IMR-90 (cell line): ENCODE measurements around the gene DAPK1. TPM values are rescaled to one million over a fixed set of nuclear protein-coding genes. Genes with fewer than 3 reads are reported as not detected.

Experiments
- ATAC-seq: fragments of 200-7000 bp; cut with Tn5 transposase; 2 replicates; pipeline ENCODE4 v1.9.1; 2020; ENCODE audit warnings: low read depth, mild to moderate bottlenecking, moderate library complexity
- BruUV-seq: library from RNA; stranded (reverse); fragments of 400-500 nt; replicated peaks from 2 replicates; lab custom pipeline; 2021; lab: Mats Ljungman, UMichigan
- CTCF ChIA-PET: fragments of 300-600 bp; formaldehyde crosslinking; extraction: SDS; loops from one replicate; lab custom pipeline; 2021; ENCODE audit warnings: antibody characterized with exemption; lab: Yijun Ruan, JAX
- POLR2A ChIA-PET: fragments of 300-600 bp; sonication (Branson Sonifier 250); formaldehyde crosslinking; loops from one replicate; lab custom pipeline; 2022; ENCODE audit warnings: antibody characterized with exemption; ENCODE audit not compliant: unreplicated experiment; lab: Charles Lee
- DNase-seq: peaks from one replicate; pipeline ENCODE4 v3.0.0; 2013
- H2AFZ ChIP-seq: replicated peaks from 2 replicates; pipeline ENCODE3; 2013; ENCODE audit warnings: low read length, mild to moderate bottlenecking; ENCODE audit not compliant: poor library complexity
- H2AK5ac ChIP-seq: 2 replicates; pipeline ENCODE4 v1.6.1; 2013; ENCODE audit warnings: low read depth, low read length, inconsistent platforms
- H2AK9ac ChIP-seq: replicated peaks from 2 replicates; pipeline ENCODE3; 2013; ENCODE audit warnings: mild to moderate bottlenecking, low read depth, low read length, moderate library complexity; ENCODE audit not compliant: poor library complexity
- H2BK120ac ChIP-seq: 2 replicates; pipeline ENCODE4 v1.6.1; 2013; ENCODE audit warnings: low read depth, low read length, inconsistent platforms
- H2BK15ac ChIP-seq: 3 replicates; pipeline ENCODE4 v1.6.1; 2013; ENCODE audit warnings: low read depth, low read length, inconsistent platforms
- H2BK20ac ChIP-seq: 2 replicates; pipeline ENCODE4 v1.6.1; 2013; ENCODE audit warnings: low read depth, mild to moderate bottlenecking, inconsistent platforms, low read length, moderate library complexity
- H2BK5ac ChIP-seq: 2 replicates; pipeline ENCODE4 v1.6.1; 2013; ENCODE audit warnings: mild to moderate bottlenecking, low read depth, low read length, inconsistent platforms; ENCODE audit not compliant: poor library complexity, severe bottlenecking
- H3K14ac ChIP-seq: replicated peaks from 2 replicates; pipeline ENCODE4 v1.6.1; 2013; ENCODE audit warnings: low read depth, low read length, inconsistent platforms
- H3K18ac ChIP-seq: 2 replicates; pipeline ENCODE4 v1.6.1; 2013; ENCODE audit warnings: low read depth, low read length, control low read depth
- H3K23ac ChIP-seq: 2 replicates; pipeline ENCODE4 v1.6.1; 2013; ENCODE audit warnings: low read depth, low read length, inconsistent platforms
- H3K27ac ChIP-seq: 2 replicates; pipeline ENCODE4 v1.5.1; 2013; ENCODE audit warnings: mild to moderate bottlenecking, control low read depth, low read length; ENCODE audit not compliant: insufficient read depth
- H3K27me3 ChIP-seq: 2 replicates; pipeline ENCODE4 v1.6.1; 2013; ENCODE audit warnings: low read length; ENCODE audit not compliant: control insufficient read depth, insufficient read depth
- H3K36me3 ChIP-seq: 2 replicates; pipeline ENCODE4 v1.6.1; 2013; ENCODE audit warnings: low read length, mixed read lengths; ENCODE audit not compliant: control insufficient read depth, insufficient read depth
- H3K4ac ChIP-seq: 2 replicates; pipeline ENCODE4 v1.6.1; 2013; ENCODE audit warnings: low read depth, low read length, inconsistent platforms
- H3K4me1 ChIP-seq: 2 replicates; pipeline ENCODE4 v1.6.1; 2013; ENCODE audit warnings: low read length, mixed read lengths; ENCODE audit not compliant: control insufficient read depth, insufficient read depth
- H3K4me2 ChIP-seq: 2 replicates; pipeline ENCODE4 v1.6.1; 2013; ENCODE audit warnings: low read depth, mild to moderate bottlenecking, control low read depth, low read length, moderate library complexity
- H3K4me3 ChIP-seq: 2 replicates; pipeline ENCODE4 v1.5.1; 2013; ENCODE audit warnings: low read depth, mild to moderate bottlenecking, control low read depth, low read length, moderate library complexity; ENCODE audit not compliant: insufficient read depth
- H3K56ac ChIP-seq: 2 replicates; pipeline ENCODE4 v1.6.1; 2013; ENCODE audit warnings: low read length, inconsistent platforms; ENCODE audit not compliant: insufficient read depth; ENCODE audit errors: extremely low read depth
- H3K79me1 ChIP-seq, 2 experiments: 2 replicates each; pipeline ENCODE4 v1.6.1; 2013; ENCODE audit warnings: low read length in 2 of 2, inconsistent platforms in 1 of 2, low read depth in 1 of 2
- H3K9ac ChIP-seq: 2 replicates; pipeline ENCODE4 v1.6.1; 2013; ENCODE audit warnings: low read depth, low read length, control low read depth
- H3K9me1 ChIP-seq: 2 replicates; pipeline ENCODE4 v1.6.1; 2013; ENCODE audit warnings: low read length, inconsistent platforms; ENCODE audit not compliant: insufficient read depth
- H3K9me3 ChIP-seq: 2 replicates; pipeline ENCODE4 v1.6.1; 2013; ENCODE audit warnings: low read length; ENCODE audit not compliant: control insufficient read depth, insufficient read depth
- H4K20me1 ChIP-seq: 2 replicates; pipeline ENCODE4 v1.6.1; 2013; ENCODE audit warnings: low read length, inconsistent platforms; ENCODE audit not compliant: insufficient read depth
- H4K5ac ChIP-seq: 2 replicates; pipeline ENCODE4 v1.6.1; 2013; ENCODE audit warnings: mild to moderate bottlenecking, low read depth, low read length, control low read depth
- H4K8ac ChIP-seq, 2 experiments: 2 replicates each; pipeline ENCODE4 v1.6.1; 2013; ENCODE audit warnings: low read depth in 2 of 2, low read length in 2 of 2, control low read depth in 1 of 2, inconsistent platforms in 1 of 2
- H4K91ac ChIP-seq: 2 replicates; pipeline ENCODE4 v1.6.1; 2013; ENCODE audit warnings: low read depth, low read length, inconsistent platforms; ENCODE audit not compliant: insufficient read depth
- CHD1 ChIP-seq: IDR thresholded peaks from 2 replicates; pipeline ENCODE4 v1.6.1; 2012; ENCODE audit warnings: low read depth, low read length, improper control_type of control experiment
- ELK1 ChIP-seq: fragments of 150-350 bp; IDR thresholded peaks from 2 replicates; pipeline ENCODE4 v1.6.1; 2016; ENCODE audit warnings: low read depth, mild to moderate bottlenecking, low read length, moderate library complexity, borderline replicate concordance
- MAFK ChIP-seq: IDR thresholded peaks from 2 replicates; pipeline ENCODE4 v1.6.1; 2012; ENCODE audit warnings: low read depth, low read length, improper control_type of control experiment
- NFE2L2 ChIP-seq: fragments of 150-350 bp; IDR thresholded peaks from 2 replicates; pipeline ENCODE4 v1.6.1; 2016; ENCODE audit warnings: low read depth, mild to moderate bottlenecking, low read length
- RAD21 ChIP-seq: IDR thresholded peaks from 2 replicates; pipeline ENCODE4 v1.6.1; 2012; ENCODE audit warnings: low read length, improper control_type of control experiment
- RCOR1 ChIP-seq: IDR thresholded peaks from 2 replicates; pipeline ENCODE4 v1.6.1; 2012; ENCODE audit warnings: mild to moderate bottlenecking, low read length, improper control_type of control experiment; ENCODE audit not compliant: insufficient replicate concordance
- RFX5 ChIP-seq: IDR thresholded peaks from 2 replicates; pipeline ENCODE4 v1.8.0; 2012; ENCODE audit warnings: low read depth, mild to moderate bottlenecking, low read length, moderate library complexity
- SMC3 ChIP-seq: fragments of 150-350 bp; IDR thresholded peaks from 2 replicates; pipeline ENCODE4 v1.6.1; 2016; ENCODE audit warnings: low read depth, mild to moderate bottlenecking, antibody characterized with exemption, low read length, moderate library complexity
- USF2 ChIP-seq: fragments of 150-350 bp; IDR thresholded peaks from 2 replicates; pipeline ENCODE4 v1.6.1; 2017; ENCODE audit warnings: mild to moderate bottlenecking, antibody characterized with exemption, low read length, low read depth
- WGBS, 2 experiments: methylation state at CpG; one replicate each; pipeline versions ENCODE4 v1.1.5 to v1.1.7; 2013; ENCODE audit warnings: missing lambda C conversion rate in 2 of 2; ENCODE audit not compliant: insufficient read length in 1 of 2; ENCODE audit errors: extremely low coverage in 2 of 2; 5-methylcytosine and 5-hydroxymethylcytosine counted together
- dilution Hi-C: fragments of 300-500 bp; cut with HindIII; formaldehyde crosslinking; loops from one replicate; pipeline ENCODE4 v1.14.3; 2018; ENCODE audit warnings: low sequenced_read_pairs; ENCODE audit not compliant: unreplicated experiment
- in situ Hi-C: fragments of 300-500 bp; cut with MboI; formaldehyde crosslinking; loops from 3 replicates; pipeline ENCODE4 v1.14.3; 2019; ENCODE audit warnings: low sequenced_read_pairs, inconsistent platforms, mixed read lengths
- intact Hi-C: fragments of 100-400 bp; cut with micrococcal nuclease; formaldehyde crosslinking; loops from 2 replicates; pipeline ENCODE4 v1.10.0; 2022
- polyA plus RNA-seq, 3 experiments: library from polyadenylated mRNA; depleted of rRNA; stranded (reverse); fragments of >200 nt; gene quantifications; 2 replicates each; pipeline ENCODE4 v1.2.3, GENCODE V29; 2012; ENCODE audit warnings: low replicate concordance in 1 of 3
- total RNA-seq: library from RNA; depleted of rRNA; stranded (reverse); fragments of >200 nt; gene quantifications from 2 replicates; pipeline ENCODE4 v1.2.3, GENCODE V29; 2012
- TF ChIP-seq, protein P1 (sequence below): conservative IDR thresholded peaks from 2 replicates; pipeline ENCODE4 v1.5.1; 2012; ENCODE audit warnings: mild to moderate bottlenecking, low read depth, low read length, improper control_type of control experiment

The DAPK1 gene
- total and polyA plus RNA-seq, 2 of the 4 experiments (the other 2 are of a cell fraction) = under 0.01 to 0.03 TPM

DNA sequence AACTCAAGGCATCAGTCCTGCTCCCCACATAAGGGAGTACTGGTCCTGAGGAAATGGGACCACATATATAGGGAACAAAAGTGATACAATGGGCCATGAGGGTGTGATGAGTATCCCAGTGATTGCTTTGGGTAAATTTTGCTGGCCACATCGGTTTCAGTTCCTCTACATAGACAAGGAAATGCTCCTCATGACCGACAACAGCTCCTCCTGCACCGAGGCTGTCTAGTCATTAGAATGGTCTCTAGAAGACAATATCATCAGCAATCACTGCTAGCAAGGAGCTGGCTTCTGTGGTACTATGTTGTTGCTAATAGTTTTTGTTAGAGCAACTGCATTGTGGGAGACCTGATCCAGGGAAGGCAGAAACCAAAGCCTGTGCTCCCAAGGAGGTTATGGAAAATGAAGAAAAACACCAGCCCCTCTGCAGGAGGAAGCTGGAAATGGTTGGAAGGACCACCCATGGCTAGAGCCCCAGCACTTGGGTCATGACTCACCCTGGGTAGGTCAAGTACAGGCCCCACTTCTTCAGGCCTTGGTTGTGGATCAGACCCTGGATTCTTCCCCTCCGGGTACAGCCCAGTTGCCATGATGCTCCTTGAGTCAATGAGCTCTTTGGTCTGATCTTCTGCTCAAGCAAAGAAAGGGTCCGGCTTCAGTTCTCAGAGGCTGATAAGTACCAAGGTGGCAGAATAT is 224.9 kb downstream of the DAPK1 start:
- H3K4me2 ChIP-seq = no peak overlapping the region
- no peak for ATAC-seq
- no peak overlapping the region for H3K27ac ChIP-seq
- no peak overlapping the region for H2BK120ac ChIP-seq
- no peak overlapping the region for H2AK9ac ChIP-seq
- H3K4me3 ChIP-seq = no peak overlapping the region
- no peak overlapping the region for H3K9ac ChIP-seq
- dilution Hi-C loops = no loop called here
- H3K79me1 ChIP-seq = peaks cover 5 to 7% of the 10 kb centered on the region in 2 experiments
- H4K5ac ChIP-seq = no peak overlapping the region
- DNase-seq = no peak
- no peak overlapping the region for H2BK5ac ChIP-seq
- H3K9me3 ChIP-seq = no peaks in the 10 kb centered on the region
- TF ChIP-seq ELK1 (no peak), RAD21 (no peak), RCOR1 (no peak), USF2 (no peak), RFX5 (no peak), MAFK (no peak), NFE2L2 (no peak), CHD1 (no peak), SMC3 (no peak)
- TF ChIP-seq, protein P1, sequence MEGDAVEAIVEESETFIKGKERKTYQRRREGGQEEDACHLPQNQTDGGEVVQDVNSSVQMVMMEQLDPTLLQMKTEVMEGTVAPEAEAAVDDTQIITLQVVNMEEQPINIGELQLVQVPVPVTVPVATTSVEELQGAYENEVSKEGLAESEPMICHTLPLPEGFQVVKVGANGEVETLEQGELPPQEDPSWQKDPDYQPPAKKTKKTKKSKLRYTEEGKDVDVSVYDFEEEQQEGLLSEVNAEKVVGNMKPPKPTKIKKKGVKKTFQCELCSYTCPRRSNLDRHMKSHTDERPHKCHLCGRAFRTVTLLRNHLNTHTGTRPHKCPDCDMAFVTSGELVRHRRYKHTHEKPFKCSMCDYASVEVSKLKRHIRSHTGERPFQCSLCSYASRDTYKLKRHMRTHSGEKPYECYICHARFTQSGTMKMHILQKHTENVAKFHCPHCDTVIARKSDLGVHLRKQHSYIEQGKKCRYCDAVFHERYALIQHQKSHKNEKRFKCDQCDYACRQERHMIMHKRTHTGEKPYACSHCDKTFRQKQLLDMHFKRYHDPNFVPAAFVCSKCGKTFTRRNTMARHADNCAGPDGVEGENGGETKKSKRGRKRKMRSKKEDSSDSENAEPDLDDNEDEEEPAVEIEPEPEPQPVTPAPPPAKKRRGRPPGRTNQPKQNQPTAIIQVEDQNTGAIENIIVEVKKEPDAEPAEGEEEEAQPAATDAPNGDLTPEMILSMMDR = no peak
- H3K9me1 ChIP-seq = peaks cover 6% of the 10 kb centered on the region; the same call in 1 of the 2 replicates
- BruUV-seq = no TSS peak
- in situ Hi-C loops = loop anchor here (25.0 kb wide), 1 partner anchor 840 kb away; no protein-coding TSS in a partner anchor
- H4K8ac ChIP-seq = no peak overlapping the region
- H3K23ac ChIP-seq = no peak overlapping the region
- no peak overlapping the region for H3K4ac ChIP-seq
- 84% methylated on average over 2 of the region's 5 CpGs; no CpG with 5 or more reads in 1 of the 2 experiments for WGBS, 2 experiments
- no peak overlapping the region for H3K18ac ChIP-seq
- intact Hi-C loops = no loop called here
- ChIA-PET CTCF (no interaction called here), POLR2A (no interaction called here)
- no peaks in the 10 kb centered on the region; the same call in 1 of the 2 replicates for H3K4me1 ChIP-seq
- H2BK15ac ChIP-seq = no peak overlapping the region
- H4K91ac ChIP-seq = no peak overlapping the region
- H3K14ac ChIP-seq = no peak overlapping the region
- H2AFZ ChIP-seq = no peak overlapping the region
- H3K36me3 ChIP-seq = no peaks in the 10 kb centered on the region
- H3K27me3 ChIP-seq = no peaks in the 10 kb centered on the region; the same call in 1 of the 2 replicates
- no peaks in the 10 kb centered on the region for H4K20me1 ChIP-seq
- H2AK5ac ChIP-seq = no peak overlapping the region
- no peak overlapping the region for H2BK20ac ChIP-seq
- H3K56ac ChIP-seq = no peak overlapping the region
